SU-DHL-6 (cell line): Measurements from ENCODE around the gene ADAMTS16.

Source experiments
- H2AFZ ChIP-seq: fragments of 200-600 bp; sonication (generic); 2 replicates; pipeline ENCODE4 v1.6.1; 2014; ENCODE audit warnings: low read depth, mild to moderate bottlenecking, moderate library complexity, mixed read lengths, antibody characterized with exemption, low read length; ENCODE audit not compliant: severe bottlenecking
- H3F3A ChIP-seq: fragments of 200-600 bp; shearing (Covaris generic); 2 replicates; pipeline ENCODE4 v1.6.0; 2016; ENCODE audit warnings: antibody characterized with exemption, mild to moderate bottlenecking; ENCODE audit not compliant: insufficient read depth
- H3K27ac ChIP-seq: fragments of 200-600 bp; sonication (generic); 2 replicates; pipeline ENCODE4 v1.5.1; 2016; ENCODE audit warnings: low read depth, mild to moderate bottlenecking, low read length, moderate library complexity, mixed read lengths
- H3K27me3 ChIP-seq: fragments of 200-600 bp; sonication (generic), shearing (Covaris generic); 2 replicates; pipeline ENCODE4 v1.6.0; 2014; ENCODE audit warnings: mild to moderate bottlenecking, low read length
- H3K36me3 ChIP-seq: fragments of 200-600 bp; sonication (generic); 2 replicates; pipeline ENCODE4 v1.6.1; 2014; ENCODE audit warnings: mild to moderate bottlenecking, low read length, mixed read lengths
- H3K4me2 ChIP-seq: fragments of 300-600, 200-600 bp; shearing (Covaris generic), sonication (generic); 2 replicates; pipeline ENCODE4 v1.6.0; 2014; ENCODE audit warnings: low read length, low read depth, mild to moderate bottlenecking; ENCODE audit not compliant: poor library complexity, severe bottlenecking
- H3K4me3 ChIP-seq: fragments of 200-600 bp; sonication (generic); 2 replicates; pipeline ENCODE4 v1.5.1; 2014; ENCODE audit warnings: antibody characterized with exemption, low read length, mild to moderate bottlenecking, mixed read lengths; ENCODE audit not compliant: insufficient read depth, poor library complexity, severe bottlenecking
- H3K79me2 ChIP-seq: fragments of 200-600 bp; sonication (generic); 2 replicates; pipeline ENCODE4 v1.6.1; 2014; ENCODE audit warnings: mild to moderate bottlenecking, low read length, moderate library complexity; ENCODE audit not compliant: insufficient read depth
- H3K9ac ChIP-seq: fragments of 200-600 bp; sonication (generic); 2 replicates; pipeline ENCODE4 v1.7.0; 2014; ENCODE audit warnings: mild to moderate bottlenecking, low read length
- H3K9me2 ChIP-seq: fragments of 200-600 bp; sonication (generic); replicated peaks from 2 replicates; pipeline ENCODE4 v1.6.1; 2014; ENCODE audit warnings: low read length; ENCODE audit not compliant: insufficient read depth
- H3K9me3 ChIP-seq: fragments of 200-600 bp; sonication (generic); 2 replicates; pipeline ENCODE4 v1.6.1; 2014; ENCODE audit warnings: low read length, mixed read lengths; ENCODE audit not compliant: insufficient read depth
- H4K20me1 ChIP-seq: fragments of 200-600 bp; sonication (generic); 2 replicates; pipeline ENCODE4 v1.6.1; 2014; ENCODE audit warnings: low read depth, mild to moderate bottlenecking, antibody characterized with exemption, low read length, moderate library complexity, mixed read lengths
- EZH2phosphoT487 ChIP-seq: fragments of 200-600 bp; sonication (generic), shearing (Covaris generic); conservative IDR thresholded peaks from 2 replicates; pipeline ENCODE4 v1.6.1; 2018; ENCODE audit warnings: mild to moderate bottlenecking, antibody characterized with exemption, low read length, moderate library complexity, mixed read lengths
- TF ChIP-seq, protein P1 (sequence below): fragments of 200-600 bp; sonication (generic); IDR thresholded peaks from one replicate; pipeline ENCODE4 v1.5.1; 2017; ENCODE audit warnings: antibody characterized with exemption, mild to moderate bottlenecking, low read length, moderate library complexity; ENCODE audit not compliant: insufficient read depth, poor library complexity, severe bottlenecking

ADAMTS16 gene

GRCh38 chr5:5220901-5221631, 80.9 kb downstream of the ADAMTS16 start:
- H3F3A ChIP-seq: no peaks in the 10 kb centered on the region
- no peaks in the 10 kb centered on the region for H4K20me1 ChIP-seq
- TF ChIP-seq EZH2phosphoT487: no peak
- TF ChIP-seq, protein P1, sequence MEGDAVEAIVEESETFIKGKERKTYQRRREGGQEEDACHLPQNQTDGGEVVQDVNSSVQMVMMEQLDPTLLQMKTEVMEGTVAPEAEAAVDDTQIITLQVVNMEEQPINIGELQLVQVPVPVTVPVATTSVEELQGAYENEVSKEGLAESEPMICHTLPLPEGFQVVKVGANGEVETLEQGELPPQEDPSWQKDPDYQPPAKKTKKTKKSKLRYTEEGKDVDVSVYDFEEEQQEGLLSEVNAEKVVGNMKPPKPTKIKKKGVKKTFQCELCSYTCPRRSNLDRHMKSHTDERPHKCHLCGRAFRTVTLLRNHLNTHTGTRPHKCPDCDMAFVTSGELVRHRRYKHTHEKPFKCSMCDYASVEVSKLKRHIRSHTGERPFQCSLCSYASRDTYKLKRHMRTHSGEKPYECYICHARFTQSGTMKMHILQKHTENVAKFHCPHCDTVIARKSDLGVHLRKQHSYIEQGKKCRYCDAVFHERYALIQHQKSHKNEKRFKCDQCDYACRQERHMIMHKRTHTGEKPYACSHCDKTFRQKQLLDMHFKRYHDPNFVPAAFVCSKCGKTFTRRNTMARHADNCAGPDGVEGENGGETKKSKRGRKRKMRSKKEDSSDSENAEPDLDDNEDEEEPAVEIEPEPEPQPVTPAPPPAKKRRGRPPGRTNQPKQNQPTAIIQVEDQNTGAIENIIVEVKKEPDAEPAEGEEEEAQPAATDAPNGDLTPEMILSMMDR: no peak
- H3K9ac ChIP-seq: no peak overlapping the region
- no peak overlapping the region for H2AFZ ChIP-seq
- H3K9me3 ChIP-seq: no peaks in the 10 kb centered on the region
- no peaks in the 10 kb centered on the region for H3K27me3 ChIP-seq
- H3K9me2 ChIP-seq: no peaks in the 10 kb centered on the region
- H3K4me3 ChIP-seq: no peak overlapping the region
- H3K27ac ChIP-seq: no peak overlapping the region
- H3K4me2 ChIP-seq: no peak overlapping the region
- H3K79me2 ChIP-seq: no peaks in the 10 kb centered on the region
- no peaks in the 10 kb centered on the region for H3K36me3 ChIP-seq

GRCh38 chr5:5221724-5222123, 81.6 kb downstream of the ADAMTS16 start:
- Histone ChIP-seq H3K9me2 (no peaks in the 10 kb centered on the region), H4K20me1 (no peaks in the 10 kb centered on the region), H3K4me3 (no peak overlapping the region), H2AFZ (no peak overlapping the region), H3K9me3 (no peaks in the 10 kb centered on the region), H3K4me2 (no peak overlapping the region), H3K9ac (no peak overlapping the region), H3K27me3 (no peaks in the 10 kb centered on the region), H3F3A (no peaks in the 10 kb centered on the region), H3K79me2 (no peaks in the 10 kb centered on the region), H3K27ac (no peak overlapping the region), H3K36me3 (no peaks in the 10 kb centered on the region)
- TF ChIP-seq, protein P1: no peak
- TF ChIP-seq EZH2phosphoT487: no peak

GRCh38 chr5:5231576-5231975, 91.4 kb downstream of the ADAMTS16 start:
- Histone ChIP-seq H3K27ac (no peak overlapping the region), H3K9me3 (no peaks in the 10 kb centered on the region), H3K27me3 (no peaks in the 10 kb centered on the region), H4K20me1 (no peaks in the 10 kb centered on the region), H3K9ac (no peak overlapping the region), H3K79me2 (no peaks in the 10 kb centered on the region), H3F3A (no peaks in the 10 kb centered on the region), H2AFZ (no peak overlapping the region), H3K36me3 (no peaks in the 10 kb centered on the region), H3K4me3 (no peak overlapping the region), H3K4me2 (no peak overlapping the region), H3K9me2 (no peaks in the 10 kb centered on the region)
- TF ChIP-seq, protein P1: no peak
- TF ChIP-seq EZH2phosphoT487: no peak
